GM12878 (cell line): ENCODE data around the gene LPCAT3. TPM values are rescaled to one million over a fixed set of nuclear protein-coding genes. Genes with fewer than 3 reads are reported as not detected.

Experiments
- ATAC-seq: fragments of 200-7000 bp; cut with Tn5 transposase; 3 replicates; pipeline ENCODE4 v1.9.1; 2020; ENCODE audit warnings: mild to moderate bottlenecking, moderate library complexity
- BruUV-seq: library from RNA; stranded (reverse); fragments of 400-500 nt; replicated peaks from 2 replicates; lab custom pipeline; 2021; lab: Mats Ljungman, UMichigan
- CTCF ChIA-PET: fragments of 300-600 bp; sonication (Branson Sonifier 250); formaldehyde crosslinking; extraction: SDS; loops from one replicate; lab custom pipeline; 2021; ENCODE audit warnings: inconsistent platforms; lab: Yijun Ruan, JAX
- POLR2A ChIA-PET: fragments of 350-600 bp; formaldehyde crosslinking; extraction: SDS; loops from one replicate; lab custom pipeline; 2021; ENCODE audit warnings: inconsistent platforms; lab: Charles Lee
- RAD21 ChIA-PET: fragments of 300-600 bp; sonication (Branson Sonifier 250); formaldehyde crosslinking; loops from one replicate; lab custom pipeline; 2023; ENCODE audit warnings: antibody characterized with exemption; ENCODE audit not compliant: unreplicated experiment; lab: Charles Lee
- SMC1A ChIA-PET: fragments of 300-600 bp; sonication (Branson Sonifier 250); formaldehyde crosslinking; loops from one replicate; lab custom pipeline; 2023; ENCODE audit not compliant: unreplicated experiment, uncharacterized antibody; lab: Charles Lee
- DNase-seq: peaks from one replicate; pipeline ENCODE4 v3.0.0-alpha.2; 2011; ENCODE audit warnings: low read depth, low spot score
- FAIRE-seq: peaks from 3 replicates; lab custom pipeline; 2011; peaks lifted over from hg19 to GRCh38; lab: Jason Lieb, UNC
- H2AFZ ChIP-seq: 2 replicates; pipeline ENCODE4 v1.6.0; 2011; ENCODE audit warnings: low read depth, low read length, control low read depth; ENCODE audit not compliant: control insufficient read depth
- H3K27ac ChIP-seq: 2 replicates; pipeline ENCODE4 v1.5.1; 2011; ENCODE audit warnings: control low read depth; ENCODE audit not compliant: control insufficient read depth, insufficient read depth
- H3K27me3 ChIP-seq, 2 experiments: replicated peaks in 1 of 2; 2 replicates each; pipeline versions ENCODE4 v1.6.0 to v1.6.1; 2011; ENCODE audit warnings: low read length in 1 of 2; ENCODE audit not compliant: control insufficient read depth in 2 of 2, insufficient read depth in 2 of 2
- H3K36me3 ChIP-seq, 2 experiments: 2 replicates each; pipeline ENCODE4 v1.5.1; 2011; ENCODE audit warnings: low read length in 1 of 2; ENCODE audit not compliant: control insufficient read depth in 2 of 2, insufficient read depth in 2 of 2
- H3K4me1 ChIP-seq: 2 replicates; pipeline ENCODE4 v1.6.1; 2011; ENCODE audit warnings: mild to moderate bottlenecking, low read length, moderate library complexity, mixed read lengths; ENCODE audit not compliant: control insufficient read depth, insufficient read depth
- H3K4me2 ChIP-seq: 2 replicates; pipeline ENCODE4 v1.6.0; 2011; ENCODE audit warnings: control low read depth; ENCODE audit not compliant: control insufficient read depth, insufficient read depth
- H3K4me3 ChIP-seq: fragments of 200-600 bp; sonication (generic); 2 replicates; pipeline ENCODE4 v1.5.1; 2016
- H3K79me2 ChIP-seq: 2 replicates; pipeline ENCODE4 v1.6.0; 2011; ENCODE audit warnings: low read length; ENCODE audit not compliant: control insufficient read depth, insufficient read depth
- H3K9ac ChIP-seq: 2 replicates; pipeline ENCODE4 v1.8.0; 2011; ENCODE audit warnings: low read length, control low read depth, mixed read lengths; ENCODE audit not compliant: control insufficient read depth, insufficient read depth
- H3K9me3 ChIP-seq: replicated peaks from 3 replicates; pipeline ENCODE4 v1.5.1; 2011; ENCODE audit warnings: mild to moderate bottlenecking, low read length; ENCODE audit not compliant: control insufficient read depth, insufficient read depth
- H4K20me1 ChIP-seq: 2 replicates; pipeline ENCODE4 v1.6.0; 2011; ENCODE audit not compliant: control insufficient read depth, insufficient read depth
- BACH1 ChIP-seq: fragments of 450-650 bp; IDR thresholded peaks from 2 replicates; pipeline ENCODE4 v1.6.1; 2017; ENCODE audit warnings: mild to moderate bottlenecking, borderline replicate concordance
- BCLAF1 ChIP-seq: fragments of 450-650 bp; IDR thresholded peaks from 2 replicates; pipeline ENCODE4 v1.6.1; 2017; ENCODE audit warnings: antibody characterized with exemption, mild to moderate bottlenecking, moderate library complexity
- CBX5 ChIP-seq: sonication (generic); IDR thresholded peaks from 2 replicates; pipeline ENCODE4 v1.6.1; 2016; ENCODE audit warnings: low read depth, moderate library complexity, mild to moderate bottlenecking, inconsistent platforms
- HSF1 ChIP-seq: fragments of 150-350 bp; IDR thresholded peaks from 2 replicates; pipeline ENCODE4 v1.6.1; 2014; ENCODE audit warnings: mild to moderate bottlenecking, low read depth, low read length
- JUNB ChIP-seq: IDR thresholded peaks from 2 replicates; pipeline ENCODE4 v1.6.1; 2016; ENCODE audit warnings: antibody characterized with exemption, mild to moderate bottlenecking
- LARP7 ChIP-seq: fragments of 450-650 bp; IDR thresholded peaks from 2 replicates; pipeline ENCODE4 v1.6.1; 2017; ENCODE audit warnings: mild to moderate bottlenecking
- MYB ChIP-seq: fragments of 150-350 bp; IDR thresholded peaks from 2 replicates; pipeline ENCODE4 v1.6.1; 2014; ENCODE audit warnings: mild to moderate bottlenecking, low read depth, low read length, borderline replicate concordance
- NFXL1 ChIP-seq: fragments of 450-650 bp; IDR thresholded peaks from 2 replicates; pipeline ENCODE4 v1.6.1; 2017; ENCODE audit warnings: antibody characterized with exemption, mild to moderate bottlenecking, borderline replicate concordance
- POLR2AphosphoS5 ChIP-seq: IDR thresholded peaks from 2 replicates; pipeline ENCODE4 v1.6.1; 2011; ENCODE audit warnings: mild to moderate bottlenecking, low read length, inconsistent platforms
- RBBP5 ChIP-seq: fragments of 200-600 bp; sonication (generic); conservative IDR thresholded peaks from 2 replicates; pipeline ENCODE4 v1.6.1; 2016
- REST ChIP-seq: IDR thresholded peaks from 2 replicates; pipeline ENCODE4 v1.6.1; 2012; ENCODE audit warnings: mild to moderate bottlenecking, low read depth, low read length
- SMAD1 ChIP-seq: fragments of 450-650 bp; IDR thresholded peaks from 2 replicates; pipeline ENCODE4 v1.6.1; 2018; ENCODE audit warnings: mild to moderate bottlenecking, low read depth; ENCODE audit not compliant: partially characterized antibody
- SREBF2 ChIP-seq: IDR thresholded peaks from 2 replicates; pipeline ENCODE4 v1.6.1; 2012; ENCODE audit warnings: mild to moderate bottlenecking, low read length
- WGBS: methylation state at CpG from one replicate; pipeline ENCODE4 v1.1.6; 2016; ENCODE audit warnings: low lambda C conversion rate; ENCODE audit not compliant: insufficient replicate concordance, insufficient coverage; ENCODE audit errors: missing lambda C conversion rate; 5-methylcytosine and 5-hydroxymethylcytosine counted together
- in situ Hi-C: fragments of 300-500 bp; cut with MboI; formaldehyde crosslinking; loops from 9 replicates; pipeline ENCODE4 v1.14.3; 2018; ENCODE audit warnings: mixed read lengths
- intact Hi-C: fragments of 100-400 bp; cut with micrococcal nuclease; formaldehyde crosslinking; loops from one replicate; pipeline ENCODE4 v1.14.2; 2022; ENCODE audit not compliant: unreplicated experiment
- polyA plus RNA-seq, 11 experiments: library from polyadenylated mRNA; depleted of rRNA in 4 of 11; unstranded in 6 of 11; stranded (reverse) in 5 of 11; fragments of >200 nt; fragmentation: Nextera tagmentation in 4 of 11; fragmentation: Illumina TruSeq in 1 of 11; extraction: Ambion mirVana in 4 of 11; extraction: Trizol in 1 of 11; gene quantifications; 1 replicate in 1 of 11; 2 replicates in 10 of 11; pipeline versions ENCODE4 v1.2.1 to v1.2.3, GENCODE V29; 2011 to 2016; ENCODE audit warnings: inconsistent platforms in 2 of 11, missing spikeins in 2 of 11, low read depth in 1 of 11
- total RNA-seq, 4 experiments: library from RNA; depleted of rRNA in 3 of 4; stranded (reverse); fragments of >200 nt in 3 of 4; fragmentation: Illumina TruSeq in 1 of 4; extraction: Trizol in 1 of 4; gene quantifications; 2 replicates each; pipeline versions ENCODE4 v1.2.1 to v1.2.3, GENCODE V29; 2013 to 2021
- TF ChIP-seq, protein P1 (sequence below), 3 experiments: IDR thresholded peaks in 2 of 3; conservative IDR thresholded peaks in 1 of 3; 2 replicates each; pipeline ENCODE4 v1.5.1; 2011; ENCODE audit warnings: low read depth in 3 of 3, low read length in 3 of 3, mild to moderate bottlenecking in 3 of 3, control low read depth in 2 of 3, moderate library complexity in 2 of 3, inconsistent platforms in 1 of 3, mixed read lengths in 1 of 3; ENCODE audit not compliant: control insufficient read depth in 2 of 3, insufficient read depth in 1 of 3; ENCODE audit errors: extremely low read depth in 1 of 3

Gene LPCAT3
- total and polyA plus RNA-seq, 10 of the 15 experiments (the other 5 are each of a cell fraction or from before 2014, with no cell fraction given): 2.6 to 48.3 (median 23.0) TPM

DNA sequence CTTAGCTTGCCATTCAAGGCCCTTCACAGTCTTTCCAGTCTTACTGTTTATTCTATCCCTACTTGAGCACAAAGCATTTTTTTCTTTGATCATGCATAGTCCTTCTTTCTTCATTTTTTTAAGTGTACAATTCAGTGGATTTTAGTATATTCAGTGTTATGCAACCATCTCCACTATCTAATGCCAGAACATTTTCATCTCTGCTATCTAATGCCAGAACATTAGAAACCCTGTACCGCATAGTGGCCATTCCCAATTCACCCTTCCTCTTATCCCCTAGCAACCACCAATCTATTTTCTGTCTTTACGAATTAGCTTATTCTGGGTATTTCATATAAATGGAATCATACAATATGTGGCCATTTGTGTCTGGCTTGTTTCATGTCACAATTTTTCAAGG lies 13.4 kb downstream of the LPCAT3 start:
- Histone ChIP-seq H3K27me3 (no peaks in the 10 kb centered on the region), H3K4me1 (no peaks in the 10 kb centered on the region), H3K9me3 (no peaks in the 10 kb centered on the region), H3K4me3 (no peak overlapping the region), H3K27ac (no peak overlapping the region), H3K9ac (no peak overlapping the region), H3K4me2 (no peak overlapping the region), H2AFZ (no peak overlapping the region), H4K20me1 (no peaks in the 10 kb centered on the region), H3K36me3 (peaks cover 0 to 17% of the 10 kb centered on the region in 2 experiments; a peak in 2 of 4 replicates), H3K79me2 (no peaks in the 10 kb centered on the region)
- ChIA-PET POLR2A (interaction anchor here (2.0 kb wide), 1 partner anchor 13 kb away, joined by 10 read pairs; the partner anchor contains the start of gene LPCAT3), CTCF (interaction anchor here (0.7 to 2.2 kb wide), 4 partner anchors 11 to 108 kb away, joined by 3 to 7 read pairs (median 4); partner anchors contain the start of gene LPCAT3), RAD21 (no interaction called here), SMC1A (interaction anchor here (1.2 to 2.3 kb wide), 4 partner anchors 8 to 19 kb away, joined by 3 to 7 read pairs (median 5); no protein-coding TSS in a partner anchor)
- in situ Hi-C loops: no loop called here
- no peak for ATAC-seq
- BruUV-seq: no TSS peak
- WGBS: 100% methylated on average over 2 of the region's 2 CpGs
- FAIRE-seq: no peak
- DNase-seq: no peak
- intact Hi-C loops: no loop called here
- TF ChIP-seq SMAD1: no peak
- TF ChIP-seq RBBP5: no peak
- TF ChIP-seq REST: no peak
- no peak for TF ChIP-seq JUNB
- no peak for TF ChIP-seq SREBF2
- TF ChIP-seq, protein P1, sequence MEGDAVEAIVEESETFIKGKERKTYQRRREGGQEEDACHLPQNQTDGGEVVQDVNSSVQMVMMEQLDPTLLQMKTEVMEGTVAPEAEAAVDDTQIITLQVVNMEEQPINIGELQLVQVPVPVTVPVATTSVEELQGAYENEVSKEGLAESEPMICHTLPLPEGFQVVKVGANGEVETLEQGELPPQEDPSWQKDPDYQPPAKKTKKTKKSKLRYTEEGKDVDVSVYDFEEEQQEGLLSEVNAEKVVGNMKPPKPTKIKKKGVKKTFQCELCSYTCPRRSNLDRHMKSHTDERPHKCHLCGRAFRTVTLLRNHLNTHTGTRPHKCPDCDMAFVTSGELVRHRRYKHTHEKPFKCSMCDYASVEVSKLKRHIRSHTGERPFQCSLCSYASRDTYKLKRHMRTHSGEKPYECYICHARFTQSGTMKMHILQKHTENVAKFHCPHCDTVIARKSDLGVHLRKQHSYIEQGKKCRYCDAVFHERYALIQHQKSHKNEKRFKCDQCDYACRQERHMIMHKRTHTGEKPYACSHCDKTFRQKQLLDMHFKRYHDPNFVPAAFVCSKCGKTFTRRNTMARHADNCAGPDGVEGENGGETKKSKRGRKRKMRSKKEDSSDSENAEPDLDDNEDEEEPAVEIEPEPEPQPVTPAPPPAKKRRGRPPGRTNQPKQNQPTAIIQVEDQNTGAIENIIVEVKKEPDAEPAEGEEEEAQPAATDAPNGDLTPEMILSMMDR (IDR thresholded peaks at IDR 0.05 in 2 of 3, conservative IDR thresholded peaks at IDR 0.05 in 1 of 3; ENCODE audit: control insufficient read depth in 2 of 3, extremely low read depth in 1 of 3, insufficient read depth in 1 of 3, low read depth in 3 of 3, low read length in 3 of 3): no peak
- no peak for TF ChIP-seq LARP7
- no peak for TF ChIP-seq BCLAF1
- TF ChIP-seq BACH1: no peak
- TF ChIP-seq POLR2AphosphoS5: no peak
- no peak for TF ChIP-seq HSF1
- no peak for TF ChIP-seq CBX5
- no peak for TF ChIP-seq NFXL1
- no peak for TF ChIP-seq MYB
